Endometrial microvascular endothelial cells (primary cell): ENCODE results near the gene MLXIP. TPM values are rescaled to one million over a fixed set of nuclear protein-coding genes. Genes with fewer than 3 reads are reported as not detected.
"Not testable (repeated sequence)": the region's sequence is repeated elsewhere in the genome, so short reads cannot be mapped to it uniquely, and the experiment has no call there.

Source experiments
- in situ Hi-C: cut with HindIII; loops from 2 replicates; pipeline ENCODE4 v1.10.0; 2017; ENCODE audit warnings: low sequenced_read_pairs, low pct_unique_long_range_greater_than_20kb; ENCODE audit errors: inconsistent ontology term
- total RNA-seq: library from RNA; depleted of rRNA; stranded (reverse); fragments of >200 nt; gene quantifications from one replicate; pipeline ENCODE4 v1.2.3, GENCODE V29; 2015; ENCODE audit errors: inconsistent ontology term

Gene MLXIP
- total RNA-seq, 1 donor from 2014 or later = 13.6 TPM

GRCh38 chr12:122089077-122089476, 10.5 kb downstream of the MLXIP start:
- in situ Hi-C loops = no loop called here

- in situ Hi-C loops = no loop called here
These were observed 12.4 kb downstream of the MLXIP start for GRCh38 chr12:122090759-122091515.

GRCh38 chr12:122093098-122093883, 14.7 kb downstream of the MLXIP start:
- in situ Hi-C loops = no loop called here

- in situ Hi-C loops = no loop called here
These were observed 15.7 kb downstream of the MLXIP start for GRCh38 chr12:122094137-122094734.

GRCh38 chr12:122094735-122095631, 16.4 kb downstream of the MLXIP start:
- in situ Hi-C loops = no loop called here

- in situ Hi-C loops = no loop called here
These were observed 17.5 kb downstream of the MLXIP start for GRCh38 chr12:122096014-122096413.

- in situ Hi-C loops = no loop called here
These were observed 18.1 kb downstream of the MLXIP start for GRCh38 chr12:122096591-122097149.

- in situ Hi-C loops = no loop called here
These were observed 19.0 kb downstream of the MLXIP start for GRCh38 chr12:122097584-122097926.

- in situ Hi-C loops = no loop called here
These were observed 19.6 kb downstream of the MLXIP start for GRCh38 chr12:122097927-122098756.

- in situ Hi-C loops = no loop called here
These were observed 20.8 kb downstream of the MLXIP start for GRCh38 chr12:122099280-122099749.

GRCh38 chr12:122099856-122100255, 21.3 kb downstream of the MLXIP start:
- in situ Hi-C loops = no loop called here

GRCh38 chr12:122100568-122100967, 22.0 kb downstream of the MLXIP start:
- in situ Hi-C loops = no loop called here

GRCh38 chr12:122102331-122102730, 23.8 kb downstream of the MLXIP start:
- in situ Hi-C loops = no loop called here

- in situ Hi-C loops = no loop called here
These were observed 26.3 kb downstream of the MLXIP start for GRCh38 chr12:122104844-122105243.

- in situ Hi-C loops = not testable (repeated sequence)
These were observed 26.9 kb downstream of the MLXIP start for GRCh38 chr12:122105496-122105895.

GRCh38 chr12:122106843-122107242, 28.3 kb downstream of the MLXIP start:
- in situ Hi-C loops = no loop called here

GRCh38 chr12:122107261-122107660, 28.7 kb downstream of the MLXIP start:
- in situ Hi-C loops = no loop called here
